H1 (cell line): ENCODE measurements around the gene CHST11. TPM values are rescaled to one million over a fixed set of nuclear protein-coding genes. Genes with fewer than 3 reads are reported as not detected.

Experiments used
- CTCF ChIA-PET: fragments of 300-600 bp; sonication (Branson Sonifier 250); formaldehyde crosslinking; loops from one replicate; lab custom pipeline; 2021; ENCODE audit not compliant: partially characterized antibody; lab: Charles Lee
- POLR2A ChIA-PET: fragments of 300-600 bp; sonication (Branson Sonifier 250); formaldehyde crosslinking; loops from one replicate; lab custom pipeline; 2021; ENCODE audit warnings: inconsistent platforms; ENCODE audit not compliant: partially characterized antibody; lab: Charles Lee
- DNase-seq, 2 experiments: peaks; one replicate each; pipeline versions ENCODE4 v3.0.0 to v3.0.0-alpha.2; 2010 to 2022; ENCODE audit warnings: low spot score in 2 of 2, low read depth in 1 of 2, mixed read lengths in 1 of 2
- FAIRE-seq: peaks from 2 replicates; lab custom pipeline; 2011; peaks lifted over from hg19 to GRCh38; lab: Jason Lieb, UNC
- H2AFZ ChIP-seq: 2 replicates; pipeline ENCODE4 v1.8.1; 2012; ENCODE audit warnings: low read length, inconsistent platforms
- H2AK5ac ChIP-seq: 2 replicates; pipeline ENCODE4 v1.6.1; 2013; ENCODE audit warnings: low read depth, low read length
- H2BK120ac ChIP-seq: replicated peaks from 2 replicates; pipeline ENCODE3; 2013; ENCODE audit warnings: low read depth, low read length, inconsistent platforms
- H2BK12ac ChIP-seq: 2 replicates; pipeline ENCODE4 v1.6.1; 2013; ENCODE audit warnings: low read depth, low read length
- H2BK15ac ChIP-seq: 2 replicates; pipeline ENCODE4 v1.6.1; 2013; ENCODE audit warnings: low read length
- H2BK20ac ChIP-seq: 2 replicates; pipeline ENCODE4 v1.6.1; 2013; ENCODE audit warnings: low read length
- H2BK5ac ChIP-seq: 2 replicates; pipeline ENCODE4 v1.6.1; 2013; ENCODE audit warnings: low read depth, low read length
- H3K14ac ChIP-seq: 2 replicates; pipeline ENCODE4 v1.6.1; 2013; ENCODE audit warnings: inconsistent platforms; ENCODE audit not compliant: insufficient read length
- H3K18ac ChIP-seq: 2 replicates; pipeline ENCODE4 v1.6.1; 2013; ENCODE audit warnings: low read length; ENCODE audit errors: extremely low read depth
- H3K23ac ChIP-seq: 2 replicates; pipeline ENCODE4 v1.6.1; 2013; ENCODE audit warnings: inconsistent platforms; ENCODE audit not compliant: insufficient read length
- H3K23me2 ChIP-seq: 2 replicates; pipeline ENCODE4 v1.6.1; 2013; ENCODE audit warnings: low read depth, low read length
- H3K27ac ChIP-seq: 2 replicates; pipeline ENCODE4 v1.6.1; 2011; ENCODE audit warnings: low read depth, low read length, inconsistent platforms
- H3K27me3 ChIP-seq, 4 experiments: replicated peaks in 1 of 4; 1 replicate in 1 of 4; 2 replicates in 3 of 4; pipeline versions ENCODE4 v1.6.1 to v1.8.1; 2011 to 2013; ENCODE audit warnings: low read length in 3 of 4, mild to moderate bottlenecking in 3 of 4, inconsistent platforms in 2 of 4, mixed read lengths in 2 of 4, moderate library complexity in 1 of 4; ENCODE audit not compliant: control insufficient read depth in 3 of 4, insufficient read depth in 3 of 4; ENCODE audit errors: extremely low read depth in 1 of 4
- H3K36me3 ChIP-seq, 4 experiments: 2 replicates each; pipeline versions ENCODE4 v1.6.1 to v1.8.1; 2011 to 2013; ENCODE audit warnings: mild to moderate bottlenecking in 4 of 4, low read length in 3 of 4, moderate library complexity in 2 of 4, control low read depth in 1 of 4, inconsistent platforms in 1 of 4; ENCODE audit not compliant: insufficient read depth in 4 of 4, control insufficient read depth in 2 of 4
- H3K4ac ChIP-seq: replicated peaks from 2 replicates; pipeline ENCODE3; 2013; ENCODE audit warnings: low read length, low read depth, mixed read lengths, inconsistent platforms; ENCODE audit not compliant: insufficient read length
- H3K4me1 ChIP-seq, 4 experiments: replicated peaks in 1 of 4; 1 replicate in 1 of 4; 2 replicates in 3 of 4; pipeline versions ENCODE4 v1.6.1 to v1.8.1; 2011 to 2013; ENCODE audit warnings: low read length in 3 of 4, inconsistent platforms in 2 of 4, mixed read lengths in 1 of 4; ENCODE audit not compliant: insufficient read depth in 4 of 4, control insufficient read depth in 3 of 4
- H3K4me2 ChIP-seq, 2 experiments: 2 replicates each; pipeline versions ENCODE4 v1.6.1 to v1.8.1; 2011 to 2013; ENCODE audit warnings: low read depth in 2 of 2, low read length in 2 of 2, control low read depth in 1 of 2, inconsistent platforms in 1 of 2, mild to moderate bottlenecking in 1 of 2; ENCODE audit not compliant: insufficient read depth in 1 of 2
- H3K4me3 ChIP-seq, 4 experiments: fragments of 200-600, 300-600 bp in 1 of 4; sonication (generic), shearing (Covaris generic), sonication (Bioruptor Twin) in 1 of 4; 2 replicates each; pipeline versions ENCODE4 v1.5.1 to v1.8.1; 2011 to 2016; ENCODE audit warnings: low read length in 4 of 4, low read depth in 3 of 4, control low read depth in 2 of 4, inconsistent platforms in 2 of 4, mild to moderate bottlenecking in 2 of 4, mixed read lengths in 1 of 4, moderate library complexity in 1 of 4; ENCODE audit not compliant: insufficient read depth in 2 of 4; ENCODE audit errors: extremely low read depth in 1 of 4
- H3K56ac ChIP-seq: replicated peaks from 2 replicates; pipeline ENCODE3; 2013; ENCODE audit warnings: low read depth, mild to moderate bottlenecking, mixed read lengths, low read length, inconsistent platforms; ENCODE audit not compliant: insufficient read length
- H3K79me1 ChIP-seq: 2 replicates; pipeline ENCODE4 v1.6.1; 2013; ENCODE audit warnings: low read depth, low read length, control low read depth
- H3K79me2 ChIP-seq, 2 experiments: 2 replicates each; pipeline versions ENCODE4 v1.6.1 to v1.8.1; 2012 to 2013; ENCODE audit warnings: low read length in 2 of 2, mild to moderate bottlenecking in 2 of 2, inconsistent platforms in 1 of 2; ENCODE audit not compliant: insufficient read depth in 2 of 2, control insufficient read depth in 1 of 2
- H3K9ac ChIP-seq, 4 experiments: replicated peaks in 1 of 4; 1 replicate in 1 of 4; 2 replicates in 3 of 4; pipeline versions ENCODE4 v1.6.1 to v1.8.1; 2011 to 2013; ENCODE audit warnings: low read depth in 3 of 4, low read length in 3 of 4, control low read depth in 2 of 4, mild to moderate bottlenecking in 2 of 4, moderate library complexity in 2 of 4, inconsistent platforms in 1 of 4; ENCODE audit errors: extremely low read depth in 1 of 4
- H3K9me3 ChIP-seq, 2 experiments: 2 replicates each; pipeline versions ENCODE4 v1.6.1 to v1.8.1; 2012 to 2013; ENCODE audit warnings: mild to moderate bottlenecking in 2 of 2, moderate library complexity in 2 of 2, control low read depth in 1 of 2, inconsistent platforms in 1 of 2, low read depth in 1 of 2, low read length in 1 of 2, mixed read lengths in 1 of 2; ENCODE audit not compliant: insufficient read depth in 2 of 2
- H4K20me1 ChIP-seq, 2 experiments: replicated peaks in 1 of 2; 2 replicates each; pipeline versions ENCODE3 to v1.8.1; 2011 to 2013; ENCODE audit warnings: inconsistent platforms in 2 of 2, low read length in 2 of 2, mild to moderate bottlenecking in 1 of 2; ENCODE audit not compliant: insufficient read depth in 2 of 2, control insufficient read depth in 1 of 2
- H4K5ac ChIP-seq: 2 replicates; pipeline ENCODE4 v1.6.1; 2013; ENCODE audit warnings: low read length, low read depth, mixed read lengths, inconsistent platforms; ENCODE audit not compliant: insufficient read length
- H4K8ac ChIP-seq: 2 replicates; pipeline ENCODE4 v1.8.0; 2013; ENCODE audit warnings: mild to moderate bottlenecking, moderate library complexity, low read length, inconsistent platforms; ENCODE audit not compliant: insufficient read depth; ENCODE audit errors: extremely low read depth
- H4K91ac ChIP-seq: replicated peaks from 2 replicates; pipeline ENCODE3; 2013; ENCODE audit warnings: low read length, mixed read lengths, inconsistent platforms; ENCODE audit not compliant: insufficient read length
- ASH2L ChIP-seq: fragments of 200-600, 300-600 bp; sonication (generic); IDR thresholded peaks from one replicate; pipeline ENCODE4 v1.7.1; 2017; ENCODE audit warnings: low read length
- CTBP2 ChIP-seq: IDR thresholded peaks from 2 replicates; pipeline ENCODE4 v1.7.0; 2011; ENCODE audit warnings: borderline replicate concordance, mild to moderate bottlenecking, moderate library complexity, mixed read lengths, low read length; ENCODE audit not compliant: insufficient read depth, insufficient read length
- E2F6 ChIP-seq: IDR thresholded peaks from 2 replicates; pipeline ENCODE4 v1.6.1; 2012; ENCODE audit warnings: inconsistent platforms
- HDAC2 ChIP-seq, 2 experiments: fragments of 300-600 bp in 1 of 2; sonication (generic) in 1 of 2; IDR thresholded peaks; 2 replicates each; pipeline ENCODE4 v1.6.1; 2011 to 2012; ENCODE audit warnings: low read depth in 2 of 2, low read length in 2 of 2, mild to moderate bottlenecking in 2 of 2, moderate library complexity in 2 of 2, borderline replicate concordance in 1 of 2, inconsistent platforms in 1 of 2
- MAFK ChIP-seq: IDR thresholded peaks from 2 replicates; pipeline ENCODE4 v1.6.1; 2012; ENCODE audit warnings: low read depth, mild to moderate bottlenecking, improper control_type of control experiment, low read length
- PHF8 ChIP-seq: fragments of 200-600 bp; sonication (generic); conservative IDR thresholded peaks from 2 replicates; pipeline ENCODE4 v1.7.1; 2012; ENCODE audit warnings: low read depth, mild to moderate bottlenecking, inconsistent platforms, low read length, moderate library complexity
- RNF2 ChIP-seq: fragments of 200-900, 300-1000 bp; sonication (generic); IDR thresholded peaks from 2 replicates; pipeline ENCODE4 v1.7.1; 2016; ENCODE audit warnings: borderline replicate concordance, low read depth, mild to moderate bottlenecking, antibody characterized with exemption, low read length; ENCODE audit not compliant: poor library complexity, severe bottlenecking; ENCODE audit errors: missing control alignments
- RXRA ChIP-seq: IDR thresholded peaks from 2 replicates; pipeline ENCODE4 v1.6.1; 2011; ENCODE audit warnings: low read depth, mild to moderate bottlenecking, low read length, moderate library complexity; ENCODE audit not compliant: insufficient read depth
- SP1 ChIP-seq: IDR thresholded peaks from 2 replicates; pipeline ENCODE4 v1.6.1; 2011; ENCODE audit warnings: low read depth, low read length
- SP4 ChIP-seq: IDR thresholded peaks from 2 replicates; pipeline ENCODE4 v1.6.1; 2012; ENCODE audit warnings: low read length, inconsistent platforms
- TAF1 ChIP-seq: IDR thresholded peaks from 2 replicates; pipeline ENCODE4 v1.6.1; 2011; ENCODE audit warnings: mild to moderate bottlenecking, low read depth, low read length
- TBP ChIP-seq: IDR thresholded peaks from 2 replicates; pipeline ENCODE4 v1.6.1; 2011; ENCODE audit warnings: low read depth, low read length, improper control_type of control experiment
- WGBS, 2 experiments: shearing (Covaris generic) in 1 of 2; methylation state at CpG; one replicate each; pipeline versions ENCODE4 v1.1.6 to v1.1.7; 2013 to 2015; ENCODE audit warnings: low lambda C conversion rate in 2 of 2, mixed read lengths in 2 of 2, inconsistent platforms in 1 of 2, low coverage in 1 of 2, missing lambda C conversion rate in 1 of 2; ENCODE audit not compliant: insufficient replicate concordance in 2 of 2, insufficient coverage in 1 of 2, insufficient read length in 1 of 2; ENCODE audit errors: extremely low coverage in 1 of 2, missing lambda C conversion rate in 1 of 2; 5-methylcytosine and 5-hydroxymethylcytosine counted together
- polyA plus RNA-seq, 7 experiments: library from polyadenylated mRNA; depleted of rRNA in 3 of 7; stranded (reverse) in 5 of 7; unstranded in 2 of 7; fragments of >200 nt in 5 of 7; fragments of 200-250 nt in 2 of 7; gene quantifications; 1 replicate in 5 of 7; 2 replicates in 1 of 7; 4 replicates in 1 of 7; pipeline versions ENCODE4 v1.2.1 to v1.2.3, GENCODE V29; 2011 to 2013; ENCODE audit warnings: missing spikeins in 2 of 7, mixed read lengths in 2 of 7
- total RNA-seq: library from RNA; stranded (reverse); fragmentation: NEBNext Ultra II Directional; extraction: Animal tissue kit (Norgen Biotek cat#: 25700); gene quantifications from 2 replicates; pipeline ENCODE4 v1.2.1, GENCODE V29; 2021

The CHST11 gene
- total and polyA plus RNA-seq, 2 of the 8 experiments (the other 6 are each of a cell fraction or from before 2014, with no cell fraction given) = 14.4 to 20.8 TPM

DNA sequence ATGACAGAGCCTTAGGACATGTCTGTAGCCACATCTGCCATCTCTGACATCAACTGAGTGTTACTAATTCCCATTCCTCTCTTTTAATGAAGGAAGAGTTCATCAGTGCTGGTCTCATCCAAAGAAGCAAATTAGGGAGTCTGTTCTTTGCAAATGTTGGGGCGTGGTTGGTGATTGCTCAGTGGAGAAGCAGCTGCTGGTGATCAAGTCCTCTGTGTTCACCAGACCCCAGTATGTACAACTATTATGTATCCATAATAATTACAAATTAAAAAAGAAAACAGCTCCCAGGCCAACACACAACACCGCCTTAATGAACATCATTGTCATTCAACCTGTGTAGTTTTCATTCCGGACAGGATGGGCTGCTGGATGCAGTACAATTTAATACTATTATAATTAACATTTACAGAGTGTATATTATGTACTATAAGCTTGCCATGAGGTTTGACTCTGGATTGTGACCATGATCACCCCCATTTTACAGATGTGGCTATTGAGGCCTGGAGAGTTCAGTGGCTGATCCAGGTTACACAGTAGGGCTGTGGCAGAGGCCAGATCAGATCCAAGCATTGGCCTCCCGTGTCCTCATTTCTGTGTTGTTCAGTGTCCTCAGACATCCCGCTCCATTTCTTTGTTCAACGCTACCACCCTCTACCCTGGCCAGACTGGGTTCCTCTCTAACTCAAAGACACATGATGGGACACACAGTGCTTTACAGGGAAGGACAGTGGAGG is 179.0 kb downstream of the CHST11 start:
- Histone ChIP-seq H4K20me1 (peaks cover 1 to 4% of the 10 kb centered on the region in 2 experiments), H3K79me1 (no peaks in the 10 kb centered on the region), H3K14ac (no peak overlapping the region), H3K36me3 (no peaks in the 10 kb centered on the region), H3K18ac (no peak overlapping the region), H3K9ac (no peak overlapping the region), H3K4me2 (no peak overlapping the region), H2BK15ac (no peak overlapping the region), H4K91ac (no peak overlapping the region), H2BK12ac (no peak overlapping the region), H3K4me3 (no peak overlapping the region), H3K23me2 (no peaks in the 10 kb centered on the region), H4K8ac (no peak overlapping the region), H3K4me1 (peaks cover 0 to under 1% (median under 1%) of the 10 kb centered on the region in 4 experiments; a peak in 2 of 7 replicates), H3K27ac (no peak overlapping the region), H2BK120ac (no peak overlapping the region), H3K56ac (no peak overlapping the region), H3K79me2 (no peaks in the 10 kb centered on the region), H3K9me3 (no peaks in the 10 kb centered on the region), H2AK5ac (no peak overlapping the region; the same call in 1 of the 2 replicates), H3K23ac (no peak overlapping the region), H4K5ac (no peak overlapping the region), H2BK20ac (no peak overlapping the region), H3K4ac (no peak overlapping the region), H3K27me3 (no peaks in the 10 kb centered on the region), H2AFZ (no peak overlapping the region), H2BK5ac (no peak overlapping the region)
- FAIRE-seq (no peak), DNase-seq (no peak)
- POLR2A ChIA-PET = no interaction called here
- WGBS, 2 experiments = 87% methylated on average over 6 of the region's 6 CpGs; no CpG with 5 or more reads in 1 of the 2 experiments
- CTCF ChIA-PET = interaction anchor here (0.6 to 2.2 kb wide), 4 partner anchors 11 to 438 kb away, joined by 3 to 9 read pairs (median 4); no protein-coding TSS in a partner anchor
- TF ChIP-seq PHF8 (no peak), RXRA (no peak), E2F6 (no peak), RNF2 (no peak), ASH2L (no peak), TAF1 (no peak), MAFK (no peak), SP1 (no peak), SP4 (no peak), CTBP2 (no peak), TBP (no peak), HDAC2 (IDR thresholded peaks at IDR 0.05; ENCODE audit: borderline replicate concordance in 1 of 2, low read depth in 2 of 2, low read length in 2 of 2) (no peak)
